Measurements from ENCODE around the gene KCNS3. TPM values are rescaled to one million over a fixed set of nuclear protein-coding genes. Genes with fewer than 3 reads are reported as not detected.

Gene KCNS3, protein sequence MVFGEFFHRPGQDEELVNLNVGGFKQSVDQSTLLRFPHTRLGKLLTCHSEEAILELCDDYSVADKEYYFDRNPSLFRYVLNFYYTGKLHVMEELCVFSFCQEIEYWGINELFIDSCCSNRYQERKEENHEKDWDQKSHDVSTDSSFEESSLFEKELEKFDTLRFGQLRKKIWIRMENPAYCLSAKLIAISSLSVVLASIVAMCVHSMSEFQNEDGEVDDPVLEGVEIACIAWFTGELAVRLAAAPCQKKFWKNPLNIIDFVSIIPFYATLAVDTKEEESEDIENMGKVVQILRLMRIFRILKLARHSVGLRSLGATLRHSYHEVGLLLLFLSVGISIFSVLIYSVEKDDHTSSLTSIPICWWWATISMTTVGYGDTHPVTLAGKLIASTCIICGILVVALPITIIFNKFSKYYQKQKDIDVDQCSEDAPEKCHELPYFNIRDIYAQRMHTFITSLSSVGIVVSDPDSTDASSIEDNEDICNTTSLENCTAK
- total RNA-seq (2016; rRNA removed; fragmentation: Illumina TruSeq; extraction: Trizol) (not detected in 2 replicates), polyA plus RNA-seq (2011; rRNA removed) (not detected in 2 replicates), polyA minus RNA-seq (2011; rRNA and poly(A)+ RNA removed; ENCODE audit: low replicate concordance) (not detected in 2 replicates), Bru-seq, nascent RNA (percentile 8 among the genes with signal in this experiment), BruChase-seq, experiment 1, labeled RNA remaining after a 6-hour chase (not detected), BruChase-seq, experiment 2, labeled RNA remaining after a 2-hour chase (percentile 5 among the genes with signal in this experiment)
- total RNA-seq (2016; cell fraction: cytosol; rRNA removed; fragmentation: Illumina TruSeq; extraction: Trizol; ENCODE audit: low read depth): not detected in 2 replicates
- total RNA-seq (2016; cell fraction: insoluble cytoplasmic fraction; rRNA removed; fragmentation: Illumina TruSeq; extraction: Trizol): 0.09 TPM in 1 of 2 replicates, not detected in the other
- total RNA-seq (2016; cell fraction: membrane; rRNA removed; fragmentation: Illumina TruSeq; extraction: Trizol): not detected in 2 replicates
- not detected in 2 replicates for total RNA-seq (2016; cell fraction: nucleus; rRNA removed; fragmentation: Illumina TruSeq; extraction: Trizol)
- not detected in 2 replicates for polyA plus RNA-seq (2011; cell fraction: cytosol; rRNA removed)
- polyA plus RNA-seq (2011; cell fraction: nucleus; rRNA removed): not detected in 2 replicates
- not detected in 2 replicates for polyA plus RNA-seq (2012)
- polyA plus RNA-seq (2016; cell fraction: cytosol; fragmentation: Illumina TruSeq; extraction: Trizol; ENCODE audit: low read depth): not detected in 2 replicates
- not detected in 2 replicates for polyA plus RNA-seq (2016; cell fraction: insoluble cytoplasmic fraction; fragmentation: Illumina TruSeq; extraction: Trizol; ENCODE audit: low read depth)
- not detected in 2 replicates for polyA plus RNA-seq (2016; cell fraction: membrane; fragmentation: Illumina TruSeq; extraction: Trizol; ENCODE audit: low read depth)
- polyA plus RNA-seq (2016; cell fraction: nucleus; fragmentation: Illumina TruSeq; extraction: Trizol; ENCODE audit: insufficient read depth, low read depth): not detected in 2 replicates
- not detected in 2 replicates for polyA minus RNA-seq (2011; cell fraction: cytosol; rRNA and poly(A)+ RNA removed)
- polyA minus RNA-seq (2011; cell fraction: nucleus; rRNA and poly(A)+ RNA removed): not detected in 2 replicates
- long read RNA-seq, experiment 1: 0 reads
- long read RNA-seq, experiment 2: 0 reads

GRCh38 chr2:17878281-17879136 lies at the start of gene KCNS3:
Gene KCNS3 (plus strand): TSS chr2:17878667. CDS start chr2:17931009, 52,342 bp downstream.
- intact Hi-C loops (cut with micrococcal nuclease; ENCODE audit: unreplicated experiment): no loop called here
- no peak within 1 kb of the TSS for H3K9ac ChIP-seq (ENCODE audit: insufficient read depth, low read depth, low read length)
- no TSS peak for BruUV-seq (replicated peaks)
- POLR2A ChIA-PET: interaction anchor here (0.6 kb wide), 1 partner anchor 213 kb away, joined by 3 read pairs; no protein-coding TSS in a partner anchor
- no peak within 1 kb of the TSS for H2AFZ ChIP-seq (ENCODE audit: low read length)
- CTCF ChIA-PET (ENCODE audit: low intra/inter-chr PET ratio, low total read pairs): no interaction called here
- WGBS (ENCODE audit: low lambda C conversion rate): 68% methylated on average over 33 of the region's 106 CpGs
- H3K36me3 ChIP-seq (replicated peaks in 1 of 2; ENCODE audit: control insufficient read depth in 1 of 2, insufficient read depth in 2 of 2, low read length in 2 of 2): no peaks in the 10 kb centered on the region
- in situ Hi-C loops (cut with HindIII; ENCODE audit: extremely low pct_ligation_motif_present, low pct_unique_long_range_greater_than_20kb): no loop called here
- peak; percentile 79 for ATAC-seq
- H3K4me3 ChIP-seq (replicated peaks in 1 of 3; ENCODE audit: insufficient read depth in 1 of 3, low read depth in 2 of 3, low read length in 3 of 3): peak within 1 kb of the TSS; percentile 14 to 59 (median 46); a peak in 5 of 6 replicates
- H3K4me2 ChIP-seq (ENCODE audit: low read depth, low read length): peak within 1 kb of the TSS; percentile 64
- DNase-seq (ENCODE audit: low spot score): no peak
- no peak within 1 kb of the TSS for H3K27ac ChIP-seq (ENCODE audit: extremely low read length, insufficient read depth, low read length)
- H3K79me2 ChIP-seq (ENCODE audit: insufficient read depth, low read length): no peaks in the 10 kb centered on the region
- H4K20me1 ChIP-seq (ENCODE audit: insufficient read depth, low read length): no peaks in the 10 kb centered on the region
- H3K27me3 ChIP-seq (ENCODE audit: control insufficient read depth in 1 of 2, insufficient read depth in 2 of 2, low read length in 2 of 2): peaks cover 17 to 54% of the 10 kb centered on the region in 2 experiments
- FAIRE-seq: no peak
- H3K9me3 ChIP-seq (ENCODE audit: low read length): no peaks in the 10 kb centered on the region
- H3K4me1 ChIP-seq (ENCODE audit: insufficient read depth, low read length): peaks cover 17% of the 10 kb centered on the region
- TF ChIP-seq SIX4 (CRISPR knock-in tag; IDR thresholded peaks at IDR 0.05) (no peak), ZNF761 (CRISPR knock-in tag; conservative IDR thresholded peaks at IDR 0.05) (no peak), IKZF1 (IDR thresholded peaks at IDR 0.05) (no peak), TBX2 (CRISPR knock-in tag; IDR thresholded peaks at IDR 0.05; ENCODE audit: borderline replicate concordance) (no peak)
- TF ChIP-seq, protein P1, sequence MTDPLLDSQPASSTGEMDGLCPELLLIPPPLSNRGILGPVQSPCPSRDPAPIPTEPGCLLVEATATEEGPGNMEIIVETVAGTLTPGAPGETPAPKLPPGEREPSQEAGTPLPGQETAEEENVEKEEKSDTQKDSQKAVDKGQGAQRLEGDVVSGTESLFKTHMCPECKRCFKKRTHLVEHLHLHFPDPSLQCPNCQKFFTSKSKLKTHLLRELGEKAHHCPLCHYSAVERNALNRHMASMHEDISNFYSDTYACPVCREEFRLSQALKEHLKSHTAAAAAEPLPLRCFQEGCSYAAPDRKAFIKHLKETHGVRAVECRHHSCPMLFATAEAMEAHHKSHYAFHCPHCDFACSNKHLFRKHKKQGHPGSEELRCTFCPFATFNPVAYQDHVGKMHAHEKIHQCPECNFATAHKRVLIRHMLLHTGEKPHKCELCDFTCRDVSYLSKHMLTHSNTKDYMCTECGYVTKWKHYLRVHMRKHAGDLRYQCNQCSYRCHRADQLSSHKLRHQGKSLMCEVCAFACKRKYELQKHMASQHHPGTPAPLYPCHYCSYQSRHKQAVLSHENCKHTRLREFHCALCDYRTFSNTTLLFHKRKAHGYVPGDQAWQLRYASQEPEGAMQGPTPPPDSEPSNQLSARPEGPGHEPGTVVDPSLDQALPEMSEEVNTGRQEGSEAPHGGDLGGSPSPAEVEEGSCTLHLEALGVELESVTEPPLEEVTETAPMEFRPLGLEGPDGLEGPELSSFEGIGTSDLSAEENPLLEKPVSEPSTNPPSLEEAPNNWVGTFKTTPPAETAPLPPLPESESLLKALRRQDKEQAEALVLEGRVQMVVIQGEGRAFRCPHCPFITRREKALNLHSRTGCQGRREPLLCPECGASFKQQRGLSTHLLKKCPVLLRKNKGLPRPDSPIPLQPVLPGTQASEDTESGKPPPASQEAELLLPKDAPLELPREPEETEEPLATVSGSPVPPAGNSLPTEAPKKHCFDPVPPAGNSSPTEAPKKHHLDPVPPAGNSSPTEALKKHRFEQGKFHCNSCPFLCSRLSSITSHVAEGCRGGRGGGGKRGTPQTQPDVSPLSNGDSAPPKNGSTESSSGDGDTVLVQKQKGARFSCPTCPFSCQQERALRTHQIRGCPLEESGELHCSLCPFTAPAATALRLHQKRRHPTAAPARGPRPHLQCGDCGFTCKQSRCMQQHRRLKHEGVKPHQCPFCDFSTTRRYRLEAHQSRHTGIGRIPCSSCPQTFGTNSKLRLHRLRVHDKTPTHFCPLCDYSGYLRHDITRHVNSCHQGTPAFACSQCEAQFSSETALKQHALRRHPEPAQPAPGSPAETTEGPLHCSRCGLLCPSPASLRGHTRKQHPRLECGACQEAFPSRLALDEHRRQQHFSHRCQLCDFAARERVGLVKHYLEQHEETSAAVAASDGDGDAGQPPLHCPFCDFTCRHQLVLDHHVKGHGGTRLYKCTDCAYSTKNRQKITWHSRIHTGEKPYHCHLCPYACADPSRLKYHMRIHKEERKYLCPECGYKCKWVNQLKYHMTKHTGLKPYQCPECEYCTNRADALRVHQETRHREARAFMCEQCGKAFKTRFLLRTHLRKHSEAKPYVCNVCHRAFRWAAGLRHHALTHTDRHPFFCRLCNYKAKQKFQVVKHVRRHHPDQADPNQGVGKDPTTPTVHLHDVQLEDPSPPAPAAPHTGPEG (CRISPR knock-in tag; IDR thresholded peaks at IDR 0.05): no peak
- TF ChIP-seq, protein P2, sequence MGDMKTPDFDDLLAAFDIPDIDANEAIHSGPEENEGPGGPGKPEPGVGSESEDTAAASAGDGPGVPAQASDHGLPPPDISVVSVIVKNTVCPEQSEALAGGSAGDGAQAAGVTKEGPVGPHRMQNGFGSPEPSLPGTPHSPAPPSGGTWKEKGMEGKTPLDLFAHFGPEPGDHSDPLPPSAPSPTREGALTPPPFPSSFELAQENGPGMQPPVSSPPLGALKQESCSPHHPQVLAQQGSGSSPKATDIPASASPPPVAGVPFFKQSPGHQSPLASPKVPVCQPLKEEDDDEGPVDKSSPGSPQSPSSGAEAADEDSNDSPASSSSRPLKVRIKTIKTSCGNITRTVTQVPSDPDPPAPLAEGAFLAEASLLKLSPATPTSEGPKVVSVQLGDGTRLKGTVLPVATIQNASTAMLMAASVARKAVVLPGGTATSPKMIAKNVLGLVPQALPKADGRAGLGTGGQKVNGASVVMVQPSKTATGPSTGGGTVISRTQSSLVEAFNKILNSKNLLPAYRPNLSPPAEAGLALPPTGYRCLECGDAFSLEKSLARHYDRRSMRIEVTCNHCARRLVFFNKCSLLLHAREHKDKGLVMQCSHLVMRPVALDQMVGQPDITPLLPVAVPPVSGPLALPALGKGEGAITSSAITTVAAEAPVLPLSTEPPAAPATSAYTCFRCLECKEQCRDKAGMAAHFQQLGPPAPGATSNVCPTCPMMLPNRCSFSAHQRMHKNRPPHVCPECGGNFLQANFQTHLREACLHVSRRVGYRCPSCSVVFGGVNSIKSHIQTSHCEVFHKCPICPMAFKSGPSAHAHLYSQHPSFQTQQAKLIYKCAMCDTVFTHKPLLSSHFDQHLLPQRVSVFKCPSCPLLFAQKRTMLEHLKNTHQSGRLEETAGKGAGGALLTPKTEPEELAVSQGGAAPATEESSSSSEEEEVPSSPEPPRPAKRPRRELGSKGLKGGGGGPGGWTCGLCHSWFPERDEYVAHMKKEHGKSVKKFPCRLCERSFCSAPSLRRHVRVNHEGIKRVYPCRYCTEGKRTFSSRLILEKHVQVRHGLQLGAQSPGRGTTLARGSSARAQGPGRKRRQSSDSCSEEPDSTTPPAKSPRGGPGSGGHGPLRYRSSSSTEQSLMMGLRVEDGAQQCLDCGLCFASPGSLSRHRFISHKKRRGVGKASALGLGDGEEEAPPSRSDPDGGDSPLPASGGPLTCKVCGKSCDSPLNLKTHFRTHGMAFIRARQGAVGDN (CRISPR knock-in tag; IDR thresholded peaks at IDR 0.05): peak; percentile 27; the same call in 1 of the 2 replicates
